PC-9 (cell line): ENCODE data around the gene NOL6. TPM values are rescaled to one million over a fixed set of nuclear protein-coding genes. Genes with fewer than 3 reads are reported as not detected.
"Not testable (repeated sequence)": the region's sequence is repeated elsewhere in the genome, so short reads cannot be mapped to it uniquely, and the experiment has no call there.

Source experiments
- BruUV-seq: library from RNA; stranded (reverse); fragments of 400-500 nt; replicated peaks from 2 replicates; lab custom pipeline; 2021; lab: Mats Ljungman, UMichigan
- CTCF ChIA-PET: fragments of 300-600 bp; sonication (Branson Sonifier 250); formaldehyde crosslinking; loops from one replicate; lab custom pipeline; 2022; ENCODE audit warnings: antibody characterized with exemption; lab: Charles Lee
- POLR2A ChIA-PET: fragments of 300-600 bp; sonication (Branson Sonifier 250); formaldehyde crosslinking; loops from one replicate; lab custom pipeline; 2022; ENCODE audit warnings: antibody characterized with exemption; ENCODE audit not compliant: unreplicated experiment; lab: Charles Lee
- DNase-seq, 2 experiments: peaks; one replicate each; pipeline versions ENCODE4 v3.0.0 to v3.0.0-alpha.2; 2015 to 2022; ENCODE audit warnings: mixed read lengths in 1 of 2
- H2AFZ ChIP-seq: fragments of 200-600 bp; sonication (generic); 2 replicates; pipeline ENCODE4 v1.8.1; 2017; ENCODE audit warnings: antibody characterized with exemption
- H3F3A ChIP-seq: fragments of 200-600 bp; sonication (generic); 2 replicates; pipeline ENCODE4 v1.8.1; 2017; ENCODE audit warnings: antibody characterized with exemption, mild to moderate bottlenecking, low read depth; ENCODE audit not compliant: insufficient read depth
- H3K27ac ChIP-seq: fragments of 200-600 bp; sonication (generic); 2 replicates; pipeline ENCODE4 v1.6.1; 2016; ENCODE audit warnings: mixed run types
- H3K27me3 ChIP-seq: fragments of 200-600 bp; sonication (generic); 2 replicates; pipeline ENCODE4 v1.6.1; 2016; ENCODE audit warnings: low read depth, mixed run types; ENCODE audit not compliant: insufficient read depth
- H3K36me3 ChIP-seq: fragments of 200-600 bp; sonication (generic); 2 replicates; pipeline ENCODE4 v1.6.1; 2016; ENCODE audit warnings: low read depth, mixed run types
- H3K4me1 ChIP-seq: fragments of 200-600 bp; sonication (generic); replicated peaks from 2 replicates; pipeline ENCODE4 v1.6.1; 2016; ENCODE audit warnings: mixed run types; ENCODE audit not compliant: insufficient read depth
- H3K4me2 ChIP-seq: fragments of 200-600 bp; sonication (generic); 2 replicates; pipeline ENCODE4 v1.6.1; 2017; ENCODE audit warnings: mixed run types
- H3K4me3 ChIP-seq: fragments of 200-600 bp; sonication (generic); 2 replicates; pipeline ENCODE4 v1.6.1; 2016; ENCODE audit warnings: mixed run types
- H3K79me2 ChIP-seq: fragments of 200-600 bp; sonication (generic); 2 replicates; pipeline ENCODE4 v1.6.1; 2017; ENCODE audit warnings: low read depth, mixed run types
- H3K9me2 ChIP-seq: fragments of 200-600 bp; sonication (generic); 2 replicates; pipeline ENCODE4 v1.8.1; 2017; ENCODE audit warnings: mild to moderate bottlenecking; ENCODE audit not compliant: insufficient read depth
- H3K9me3 ChIP-seq: fragments of 200-600 bp; sonication (generic); 2 replicates; pipeline ENCODE4 v1.8.1; 2016; ENCODE audit warnings: low read depth; ENCODE audit not compliant: insufficient read depth
- H4K20me1 ChIP-seq: fragments of 200-600 bp; sonication (generic); 2 replicates; pipeline ENCODE4 v1.8.1; 2017; ENCODE audit not compliant: insufficient read depth
- EZH2 ChIP-seq: fragments of 200-600 bp; sonication (generic); IDR thresholded peaks from 2 replicates; pipeline ENCODE4 v1.8.0; 2017; ENCODE audit warnings: antibody characterized with exemption, low read depth
- intact Hi-C: fragments of 100-400 bp; cut with micrococcal nuclease; formaldehyde crosslinking; loops from one replicate; pipeline ENCODE4 v1.10.0; 2022; ENCODE audit not compliant: unreplicated experiment
- total RNA-seq: library from RNA; stranded (reverse); gene quantifications from 2 replicates; pipeline ENCODE4 v1.2.3, GENCODE V29; 2021
- TF ChIP-seq, protein P1 (sequence below): fragments of 200-600 bp; sonication (generic); conservative IDR thresholded peaks from 2 replicates; pipeline ENCODE4 v1.6.1; 2017; ENCODE audit warnings: mixed run types, antibody characterized with exemption, mild to moderate bottlenecking, moderate library complexity

The NOL6 gene
- total RNA-seq, 1 experiment from 2014 or later: 15.5 TPM

DNA sequence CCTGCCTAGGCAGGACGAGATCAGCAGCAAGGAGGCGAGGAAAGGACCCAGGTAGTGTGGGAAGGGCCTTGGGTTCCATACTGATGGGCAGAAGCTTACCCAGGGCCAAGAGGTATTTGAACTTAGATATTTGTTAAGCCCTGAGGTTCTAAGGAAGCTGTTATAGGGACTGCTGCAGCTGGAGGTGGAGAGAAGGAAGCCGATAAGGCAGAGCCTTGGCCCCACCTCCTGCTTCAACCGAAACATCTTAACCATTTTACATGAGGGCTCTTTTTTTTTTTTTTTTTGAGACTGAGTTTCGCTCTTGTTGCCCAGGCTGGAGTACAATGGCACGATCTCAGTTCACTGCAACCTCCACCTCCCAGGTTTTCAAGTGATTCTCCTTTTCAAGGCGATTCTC is 17.8 kb downstream of the NOL6 start:
- H3K36me3 ChIP-seq: no peaks in the 10 kb centered on the region
- peaks cover 42% of the 10 kb centered on the region for H3K4me1 ChIP-seq
- no peaks in the 10 kb centered on the region for H3K9me2 ChIP-seq
- no peak for DNase-seq
- TF ChIP-seq, protein P1, sequence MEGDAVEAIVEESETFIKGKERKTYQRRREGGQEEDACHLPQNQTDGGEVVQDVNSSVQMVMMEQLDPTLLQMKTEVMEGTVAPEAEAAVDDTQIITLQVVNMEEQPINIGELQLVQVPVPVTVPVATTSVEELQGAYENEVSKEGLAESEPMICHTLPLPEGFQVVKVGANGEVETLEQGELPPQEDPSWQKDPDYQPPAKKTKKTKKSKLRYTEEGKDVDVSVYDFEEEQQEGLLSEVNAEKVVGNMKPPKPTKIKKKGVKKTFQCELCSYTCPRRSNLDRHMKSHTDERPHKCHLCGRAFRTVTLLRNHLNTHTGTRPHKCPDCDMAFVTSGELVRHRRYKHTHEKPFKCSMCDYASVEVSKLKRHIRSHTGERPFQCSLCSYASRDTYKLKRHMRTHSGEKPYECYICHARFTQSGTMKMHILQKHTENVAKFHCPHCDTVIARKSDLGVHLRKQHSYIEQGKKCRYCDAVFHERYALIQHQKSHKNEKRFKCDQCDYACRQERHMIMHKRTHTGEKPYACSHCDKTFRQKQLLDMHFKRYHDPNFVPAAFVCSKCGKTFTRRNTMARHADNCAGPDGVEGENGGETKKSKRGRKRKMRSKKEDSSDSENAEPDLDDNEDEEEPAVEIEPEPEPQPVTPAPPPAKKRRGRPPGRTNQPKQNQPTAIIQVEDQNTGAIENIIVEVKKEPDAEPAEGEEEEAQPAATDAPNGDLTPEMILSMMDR: no peak
- no peak for TF ChIP-seq EZH2
- no peak overlapping the region for H3K4me2 ChIP-seq
- no peaks in the 10 kb centered on the region for H4K20me1 ChIP-seq
- H3K4me3 ChIP-seq: no peak overlapping the region
- CTCF ChIA-PET: interaction anchor here (0.6 kb wide), 3 partner anchors 18 to 266 kb away, joined by 3 to 4 read pairs (median 4); partner anchors contain the start of gene NOL6
- no peak overlapping the region for H2AFZ ChIP-seq
- POLR2A ChIA-PET: interaction anchor here (0.7 kb wide), 1 partner anchor 18 kb away, joined by 14 read pairs; the partner anchor contains the start of gene NOL6
- intact Hi-C loops: loop anchor here (5.0 kb wide), 1 partner anchor 224 kb away; no protein-coding TSS in a partner anchor
- no TSS peak for BruUV-seq
- no peak overlapping the region for H3K27ac ChIP-seq
- peaks cover 10% of the 10 kb centered on the region; the same call in 1 of the 2 replicates for H3F3A ChIP-seq
- H3K79me2 ChIP-seq: no peaks in the 10 kb centered on the region
- no peaks in the 10 kb centered on the region for H3K9me3 ChIP-seq
- H3K27me3 ChIP-seq: no peaks in the 10 kb centered on the region

DNA sequence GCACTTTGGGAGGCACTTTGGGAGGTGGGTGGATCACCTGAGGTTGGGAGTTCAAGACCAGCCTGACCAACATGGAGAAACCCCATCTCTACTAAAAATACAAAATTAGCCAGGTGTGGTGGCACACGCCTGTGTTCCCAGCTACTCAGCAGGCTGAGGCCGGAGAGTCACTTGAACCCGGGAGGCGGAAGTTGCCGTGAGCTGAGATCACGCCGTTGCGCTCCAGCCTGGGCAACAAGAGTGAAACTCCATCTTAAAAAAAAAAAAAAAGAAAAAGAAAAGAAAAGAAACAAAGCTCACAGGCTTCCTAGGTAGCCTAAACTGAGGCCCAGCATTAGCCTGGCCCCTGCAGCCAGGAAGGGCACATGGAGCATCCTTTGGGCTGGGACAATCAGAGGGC is 18.3 kb downstream of the NOL6 start:
- intact Hi-C loops: loop anchor here (5.0 kb wide), 1 partner anchor 223 kb away; no protein-coding TSS in a partner anchor
- CTCF ChIA-PET: interaction anchor here (0.6 kb wide), 3 partner anchors 18 to 266 kb away, joined by 3 to 4 read pairs (median 4); partner anchors contain the start of gene NOL6
- H3K27me3 ChIP-seq, H2AFZ ChIP-seq, H3K4me3 ChIP-seq, H4K20me1 ChIP-seq, H3K27ac ChIP-seq, H3K9me2 ChIP-seq, H3K9me3 ChIP-seq, BruUV-seq, H3K4me2 ChIP-seq, DNase-seq, H3F3A ChIP-seq, H3K36me3 ChIP-seq, H3K79me2 ChIP-seq: not testable (repeated sequence)
- POLR2A ChIA-PET: interaction anchor here (0.7 kb wide), 1 partner anchor 18 kb away, joined by 14 read pairs; the partner anchor contains the start of gene NOL6
- H3K4me1 ChIP-seq: peaks cover 42% of the 10 kb centered on the region

DNA sequence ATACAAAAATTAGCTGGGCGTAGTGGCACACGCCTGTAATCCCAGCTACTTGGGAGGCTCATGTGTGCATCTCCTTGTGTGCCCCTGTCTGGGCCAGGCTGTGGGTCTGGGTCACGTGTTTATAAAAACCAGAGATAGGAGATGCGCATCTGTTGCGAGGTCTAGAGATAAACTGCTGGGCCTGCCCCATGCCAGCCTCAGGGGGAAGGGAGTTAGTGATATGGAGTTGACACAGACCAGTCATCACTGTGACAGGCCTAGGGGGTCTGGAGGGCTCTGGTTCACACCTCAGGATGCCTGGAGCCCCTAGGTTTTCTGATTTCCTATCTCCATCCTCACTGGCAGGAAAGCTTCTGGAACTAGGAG is 19.1 kb downstream of the NOL6 start:
- H3F3A ChIP-seq, POLR2A ChIA-PET, DNase-seq, H3K9me3 ChIP-seq, H3K79me2 ChIP-seq, H3K27me3 ChIP-seq, CTCF ChIA-PET, H3K36me3 ChIP-seq, BruUV-seq, H3K9me2 ChIP-seq, H3K4me2 ChIP-seq, H4K20me1 ChIP-seq, H2AFZ ChIP-seq, H3K27ac ChIP-seq, H3K4me3 ChIP-seq: not testable (repeated sequence)
- peaks cover 42% of the 10 kb centered on the region for H3K4me1 ChIP-seq
- intact Hi-C loops: loop anchor here (5.0 kb wide), 2 partner anchors 37 to 222 kb away; no protein-coding TSS in a partner anchor

DNA sequence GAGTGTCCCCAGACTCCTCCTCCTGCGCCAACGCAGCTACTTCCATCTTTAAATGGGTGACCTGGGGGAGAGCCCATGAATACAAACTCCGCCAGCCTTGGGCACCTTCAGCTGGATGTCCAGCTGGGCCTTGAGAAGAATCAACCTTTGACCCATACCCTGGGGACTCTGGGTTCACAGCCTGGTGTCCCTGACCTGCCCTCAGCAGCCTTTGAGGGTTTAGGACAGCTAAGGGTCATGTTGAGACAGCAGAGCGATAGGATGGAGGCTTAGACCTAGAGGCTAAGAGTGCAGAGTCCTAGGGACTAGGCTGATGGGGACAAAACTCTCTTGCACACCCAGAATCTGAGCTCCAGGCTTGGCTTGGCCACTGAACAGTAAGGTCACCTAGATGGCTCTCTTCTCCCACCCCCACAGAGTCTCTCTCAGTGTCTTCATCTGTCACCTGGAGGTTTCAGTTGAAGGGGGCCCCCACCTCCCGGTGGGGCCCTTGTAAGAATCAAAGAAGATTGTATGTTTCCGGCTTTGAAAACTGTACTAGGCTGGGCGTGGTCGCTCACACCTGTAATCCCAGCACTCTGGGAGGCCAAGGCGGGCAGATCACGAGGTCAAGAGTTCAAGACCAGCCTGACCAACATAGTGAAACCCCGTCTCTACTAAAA is 19.6 kb downstream of the NOL6 start:
- no peak overlapping the region for H3K4me2 ChIP-seq
- CTCF ChIA-PET: no interaction called here
- no peaks in the 10 kb centered on the region for H3K27me3 ChIP-seq
- no peak overlapping the region for H3K4me3 ChIP-seq
- H2AFZ ChIP-seq: no peak overlapping the region
- TF ChIP-seq, protein P1: no peak
- H4K20me1 ChIP-seq: no peaks in the 10 kb centered on the region
- POLR2A ChIA-PET: no interaction called here
- H3K36me3 ChIP-seq: no peaks in the 10 kb centered on the region
- no TSS peak for BruUV-seq
- H3K27ac ChIP-seq: no peak overlapping the region
- intact Hi-C loops: loop anchor here (5.0 kb wide), 1 partner anchor 37 kb away; no protein-coding TSS in a partner anchor
- H3K4me1 ChIP-seq: peaks cover 36% of the 10 kb centered on the region
- no peaks in the 10 kb centered on the region for H3K9me3 ChIP-seq
- no peak for DNase-seq
- no peaks in the 10 kb centered on the region for H3K9me2 ChIP-seq
- H3K79me2 ChIP-seq: no peaks in the 10 kb centered on the region
- peaks cover 5% of the 10 kb centered on the region; the same call in 1 of the 2 replicates for H3F3A ChIP-seq
